Activated T-helper 1 cell treated with Interleukin-2 at 50 U/mL for 16 hours (primary cell): ENCODE results near the gene SCFD1.
"Not testable (repeated sequence)": the region's sequence is repeated elsewhere in the genome, so short reads cannot be mapped to it uniquely, and the experiment has no call there.

ENCODE experiments used
- DNase-seq: peaks from one replicate; pipeline ENCODE4 v3.0.0-alpha.2; 2020; ENCODE audit warnings: low read depth

Gene SCFD1

GRCh38 chr14:30678926-30679431 lies 56.9 kb downstream of the SCFD1 start:
- DNase-seq: no peak

DNA sequence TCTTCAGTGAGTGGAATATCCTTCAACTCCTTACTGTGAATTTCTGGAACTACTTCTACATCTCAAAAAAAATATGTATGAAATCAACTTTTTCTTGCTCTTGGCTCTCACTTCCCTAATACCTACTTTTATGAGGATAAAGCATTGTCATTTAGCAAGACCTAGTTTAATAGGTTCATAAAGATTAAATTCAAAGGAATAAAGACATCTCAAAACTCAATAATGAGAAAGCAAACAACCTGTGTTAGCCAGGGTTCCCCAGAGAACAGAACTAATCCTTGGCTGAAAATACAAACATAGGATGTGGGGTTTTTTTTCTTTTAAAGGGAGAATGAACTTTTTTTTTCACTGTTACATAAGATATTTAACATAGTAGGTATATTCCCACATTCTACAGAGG lies 57.9 kb downstream of the SCFD1 start:
- DNase-seq: no peak

GRCh38 chr14:30680776-30681175 lies 58.7 kb downstream of the SCFD1 start:
- DNase-seq: not testable (repeated sequence)

- DNase-seq: no peak
These were observed 59.7 kb downstream of the SCFD1 start for GRCh38 chr14:30681752-30682355.

DNA sequence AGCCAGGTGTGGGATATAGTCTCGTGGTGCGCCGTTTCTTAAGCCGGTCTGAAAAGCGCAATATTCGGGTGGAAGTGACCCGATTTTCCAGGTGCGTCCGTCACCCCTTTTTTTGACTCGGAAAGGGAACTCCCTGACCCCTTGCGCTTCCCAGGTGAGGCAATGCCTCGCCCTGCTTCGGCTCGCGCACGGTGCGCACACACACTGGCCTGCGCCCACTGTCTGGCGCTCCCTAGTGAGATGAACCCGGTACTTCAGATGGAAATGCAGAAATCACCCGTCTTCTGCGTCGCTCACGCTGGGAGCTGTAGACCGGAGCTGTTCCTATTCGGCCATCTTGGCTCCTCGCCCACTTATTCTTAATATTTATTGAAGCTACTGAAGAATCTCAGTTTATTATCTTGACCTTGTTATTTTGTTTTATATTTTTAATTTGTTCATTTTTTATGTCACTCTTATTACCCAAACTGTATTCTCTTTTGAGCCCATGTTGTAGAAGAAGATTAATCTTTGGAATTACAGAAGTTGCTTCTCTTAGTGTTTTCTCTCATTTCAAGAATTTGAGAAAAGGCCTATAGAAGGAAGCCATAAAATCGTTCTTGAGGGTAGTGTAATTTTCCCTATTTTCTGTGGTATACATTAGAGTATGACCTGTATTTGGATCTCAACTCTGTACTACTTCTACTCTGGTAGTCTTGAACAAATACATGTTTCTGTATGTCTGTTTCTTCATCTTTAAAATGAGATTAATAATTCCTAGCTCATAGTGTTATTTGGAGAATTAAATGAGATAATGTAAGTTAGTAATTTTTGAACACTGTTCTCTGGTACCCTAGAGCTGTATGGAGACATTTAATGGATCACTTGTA lies 68.6 kb downstream of the SCFD1 start:
- DNase-seq: not testable (repeated sequence)

DNA sequence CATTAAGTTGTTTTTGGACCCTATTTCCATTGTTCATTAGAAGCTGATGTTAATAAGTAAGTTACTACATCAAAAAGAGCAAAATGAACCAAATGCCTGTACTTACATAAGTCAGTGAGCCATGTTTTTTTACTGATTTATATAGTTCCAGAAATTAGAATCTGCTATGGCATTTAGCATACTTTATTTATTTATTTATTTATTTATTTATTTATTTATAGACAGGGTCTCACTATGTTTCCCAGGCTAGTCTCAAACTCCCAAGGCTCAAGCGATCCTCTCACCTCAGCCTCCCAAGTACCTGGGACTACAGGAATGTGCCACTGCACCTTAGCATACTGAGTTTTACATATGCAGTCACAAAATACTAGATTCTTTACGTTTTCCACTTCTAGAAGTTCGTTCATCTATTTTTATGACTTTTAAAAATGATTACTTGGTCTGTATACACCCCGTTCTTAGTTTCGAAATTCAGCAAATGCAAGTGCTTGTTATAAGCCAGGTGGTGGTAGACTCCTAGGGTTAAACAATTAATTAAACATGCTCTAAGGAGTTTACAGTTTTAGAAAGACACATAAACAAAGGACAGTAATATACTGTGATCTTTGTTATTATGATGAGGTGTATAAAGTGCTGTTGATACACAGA lies 69.8 kb downstream of the SCFD1 start:
- no peak for DNase-seq

DNA sequence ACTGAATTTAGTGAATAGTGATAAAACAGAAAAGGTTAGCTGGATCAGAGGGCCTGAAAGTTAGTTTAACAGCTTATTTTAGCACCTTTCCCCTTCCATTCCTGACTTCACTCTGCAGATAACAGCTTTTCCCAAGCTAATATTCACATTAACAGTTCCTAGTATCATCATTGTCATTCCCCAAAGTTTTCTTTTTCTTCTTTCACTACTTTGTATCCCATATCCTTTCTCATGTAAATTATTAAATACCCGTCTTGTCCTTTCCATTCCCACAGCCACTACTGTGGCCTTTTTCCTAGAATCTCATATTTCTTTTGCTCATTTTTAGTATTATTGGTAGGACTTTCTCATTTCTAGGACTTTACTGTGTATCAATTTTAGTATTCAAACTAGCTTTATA lies 70.5 kb downstream of the SCFD1 start:
- no peak for DNase-seq

DNA sequence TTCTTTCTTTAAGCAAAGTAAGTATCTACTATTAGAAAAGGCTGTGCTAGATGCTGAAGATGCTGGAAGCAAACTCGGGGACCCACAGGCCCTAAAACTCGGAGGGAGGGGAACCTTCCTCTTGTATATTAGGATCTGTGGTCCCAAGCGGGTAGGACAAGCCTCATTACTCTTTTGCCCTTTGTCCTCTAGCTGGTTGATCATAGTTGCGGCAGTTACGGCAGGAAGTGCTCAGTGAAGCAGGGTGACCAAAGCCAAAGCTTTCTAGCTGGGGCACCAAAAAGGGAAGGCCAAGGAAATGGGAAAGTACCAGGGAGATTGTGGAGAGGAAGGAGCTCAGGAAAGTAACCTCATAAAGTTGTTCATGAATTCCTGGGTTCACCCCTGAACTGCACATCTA lies 76.3 kb downstream of the SCFD1 start:
- DNase-seq: no peak

- DNase-seq: no peak
These were observed 84.6 kb downstream of the SCFD1 start for GRCh38 chr14:30706704-30707103.

GRCh38 chr14:30708157-30708556 lies 86.0 kb downstream of the SCFD1 start:
- DNase-seq: no peak

DNA sequence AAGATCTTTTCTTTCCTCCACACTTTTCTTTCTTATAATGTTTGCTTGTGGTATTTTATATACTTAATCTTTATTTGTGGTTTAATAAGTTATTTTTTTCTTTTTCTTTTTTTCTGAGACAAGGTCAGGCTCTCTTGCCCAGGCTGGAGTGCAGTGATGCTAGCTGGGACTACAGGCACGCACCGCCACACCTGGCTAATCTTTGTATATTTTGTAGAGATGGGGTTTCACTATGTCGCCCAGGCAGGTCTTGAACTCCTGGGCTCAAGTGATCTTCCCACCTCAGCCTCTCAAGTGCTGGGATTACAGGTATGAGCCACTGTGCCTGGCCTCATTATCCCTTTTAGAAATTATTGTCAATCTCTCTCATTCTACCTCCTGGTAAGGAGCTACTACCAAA lies 87.1 kb downstream of the SCFD1 start:
- DNase-seq: no peak

- no peak for DNase-seq
These were observed 88.8 kb downstream of the SCFD1 start for GRCh38 chr14:30710876-30711275.

- DNase-seq: no peak
These were observed 97.0 kb downstream of the SCFD1 start for GRCh38 chr14:30719137-30719536.

DNA sequence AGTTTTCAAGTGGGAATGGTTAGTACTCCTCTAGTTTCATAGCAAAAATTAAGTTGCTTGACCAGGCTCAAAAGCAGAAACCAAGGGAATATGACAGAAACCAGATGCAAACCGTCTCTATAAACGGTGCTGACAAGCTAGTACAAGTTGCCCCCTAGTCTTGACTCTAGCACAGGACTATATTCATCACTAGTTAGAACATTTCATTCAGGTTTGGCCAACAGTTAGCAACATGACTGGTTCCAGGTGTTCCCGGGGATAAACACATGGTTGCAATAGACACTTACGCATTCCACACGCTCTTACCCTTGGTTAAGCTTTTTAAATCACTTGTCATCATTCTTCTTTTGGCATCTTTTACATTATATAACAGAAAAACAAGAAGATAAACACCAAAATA lies 103.6 kb downstream of the SCFD1 start:
- DNase-seq: no peak

DNA sequence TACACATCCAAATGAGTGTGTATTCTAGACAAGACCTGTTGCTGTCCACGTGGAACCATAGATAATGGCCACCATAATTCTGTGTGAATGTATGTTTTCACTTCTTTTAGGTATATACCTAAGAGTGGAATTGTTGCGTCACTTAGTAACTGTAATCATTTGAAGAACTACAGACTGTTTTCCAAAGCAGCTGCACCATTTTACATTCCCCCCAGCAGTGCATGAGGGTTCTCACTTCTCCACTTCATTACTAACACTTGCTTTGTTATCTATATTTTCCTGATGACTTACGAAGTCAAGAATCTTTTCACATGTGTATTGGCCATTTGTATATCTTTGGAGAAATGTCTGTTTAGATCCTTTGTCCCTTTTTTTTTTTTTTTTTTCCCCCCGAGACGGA lies 106.4 kb downstream of the SCFD1 start:
- no peak for DNase-seq

DNA sequence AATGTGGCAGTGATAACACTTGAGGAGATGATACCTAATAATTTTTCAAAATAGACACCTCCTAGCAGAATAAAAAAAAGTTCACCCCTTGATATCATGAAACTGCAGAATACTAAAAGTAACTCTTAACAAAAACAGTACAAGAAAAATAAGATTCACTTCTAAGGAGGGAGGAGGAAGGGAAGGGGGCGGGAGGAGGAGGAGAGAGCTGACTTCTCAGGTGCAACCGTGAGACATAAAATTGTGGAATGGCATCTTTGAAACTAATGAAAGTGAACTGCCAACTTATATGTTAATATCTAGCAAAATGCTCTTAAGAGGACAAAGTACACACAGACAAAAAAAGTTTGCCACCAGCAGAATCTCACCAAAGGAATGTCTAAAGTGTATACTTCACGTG lies 115.8 kb downstream of the SCFD1 start:
- no peak for DNase-seq

DNA sequence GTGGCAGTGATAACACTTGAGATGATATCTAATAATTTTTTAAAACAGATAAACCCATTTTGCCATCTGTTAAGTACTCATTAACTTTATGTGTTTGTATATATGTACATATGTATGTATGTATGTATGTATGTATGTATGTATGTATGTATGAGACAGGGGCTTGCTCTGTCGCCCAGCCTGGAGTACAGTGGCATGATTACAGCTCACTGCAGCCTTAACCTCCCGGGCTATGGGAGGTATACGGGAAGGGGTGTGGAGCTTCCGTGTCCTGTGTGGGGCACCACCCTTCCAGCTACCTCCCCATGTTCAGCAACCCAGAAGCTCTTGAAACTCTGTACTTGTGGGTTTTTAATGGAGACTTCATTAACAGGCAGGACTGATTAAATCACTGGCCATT lies 116.9 kb downstream of the SCFD1 start:
- no peak for DNase-seq

- DNase-seq: no peak
These were observed 126.2 kb downstream of the SCFD1 start for GRCh38 chr14:30748343-30748742.

- no peak for DNase-seq
These were observed 129.7 kb downstream of the SCFD1 start for GRCh38 chr14:30751646-30752416.

DNA sequence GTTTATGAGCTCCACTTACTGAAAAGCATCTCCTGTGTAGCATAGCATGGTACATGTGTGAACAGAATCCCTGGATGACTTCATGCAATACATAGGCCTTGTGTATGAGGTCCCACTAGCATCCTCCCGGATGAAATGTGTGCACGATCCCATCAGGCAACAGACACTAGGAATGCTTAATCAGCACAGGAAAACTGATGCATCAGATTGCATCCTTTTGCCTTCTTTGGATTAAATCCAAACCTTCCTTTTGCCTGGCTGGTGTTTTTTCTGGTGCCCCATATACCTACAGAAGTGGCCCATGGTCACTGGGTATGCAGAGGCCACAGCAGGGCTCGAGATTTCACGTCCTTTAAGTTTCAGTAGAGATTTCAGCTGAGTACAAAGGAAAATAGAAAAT lies 131.3 kb downstream of the SCFD1 start:
- DNase-seq: no peak

DNA sequence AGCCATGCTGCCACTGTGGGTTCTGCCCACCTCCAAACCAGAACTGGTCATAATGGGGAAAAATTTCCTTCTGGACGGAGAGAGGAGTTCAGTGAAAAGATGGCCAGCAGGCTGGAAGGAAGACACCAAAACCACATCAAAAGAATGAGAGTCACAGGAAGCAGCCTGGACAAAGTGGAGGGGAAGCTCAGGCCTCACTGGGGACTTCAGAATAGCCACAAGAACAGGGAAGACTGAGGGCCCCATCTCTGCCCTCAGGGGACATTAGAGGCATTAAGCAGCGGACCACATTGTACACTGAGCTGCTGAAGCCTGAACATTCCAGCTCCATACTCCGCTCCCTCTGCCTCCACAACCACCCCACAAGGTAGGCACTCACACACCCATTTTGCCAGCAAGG lies 132.7 kb downstream of the SCFD1 start:
- no peak for DNase-seq

- no peak for DNase-seq
These were observed 134.5 kb downstream of the SCFD1 start for GRCh38 chr14:30756594-30756993.
